B cell (primary cell): ENCODE measurements around the gene STX1B. TPM values are rescaled to one million over a fixed set of nuclear protein-coding genes. Genes with fewer than 3 reads are reported as not detected.

ENCODE experiments used
- ATAC-seq: fragments of 200-7000 bp; cut with Tn5 transposase; one replicate; pipeline ENCODE4 v1.10.0; 2021; ENCODE audit warnings: low read depth, mild to moderate bottlenecking, moderate number of reproducible peaks, moderate library complexity
- CTCF ChIA-PET: fragments of 350-600 bp; sonication (Branson Sonifier 250); formaldehyde crosslinking; loops from one replicate; lab custom pipeline; 2021; ENCODE audit warnings: antibody characterized with exemption, inconsistent platforms; lab: Charles Lee
- POLR2A ChIA-PET: fragments of 350-600 bp; sonication (Branson Sonifier 250); formaldehyde crosslinking; loops from one replicate; lab custom pipeline; 2021; ENCODE audit warnings: antibody characterized with exemption; lab: Charles Lee
- DNase-seq: peaks from one replicate; pipeline ENCODE4 v3.0.0; 2013
- H2AFZ ChIP-seq: 2 replicates; pipeline ENCODE4 v1.6.1; 2012; ENCODE audit warnings: mild to moderate bottlenecking, low read depth, low read length; ENCODE audit not compliant: insufficient read depth, poor library complexity, severe bottlenecking
- H3K27ac ChIP-seq, 2 donors: 1 replicate in 1 of 2; 2 replicates in 1 of 2; pipeline ENCODE4 v1.5.1; 2012 to 2013; ENCODE audit warnings: low read length in 2 of 2, mild to moderate bottlenecking in 2 of 2, moderate library complexity in 1 of 2
- H3K27me3 ChIP-seq, 4 experiments: fragments of 200-600 bp in 1 of 4; sonication (generic) in 1 of 4; replicated peaks in 1 of 4; 1 replicate in 2 of 4; 2 replicates in 2 of 4; pipeline versions ENCODE4 v1.6.1 to v1.7.0; 2013 to 2016; ENCODE audit warnings: low read length in 3 of 4, mild to moderate bottlenecking in 2 of 4, mixed read lengths in 1 of 4, moderate library complexity in 1 of 4; ENCODE audit not compliant: insufficient read depth in 4 of 4, control insufficient read depth in 3 of 4; ENCODE audit errors: control extremely low read depth in 1 of 4
- H3K36me3 ChIP-seq, 2 experiments: replicated peaks in 1 of 2; 1 replicate in 1 of 2; 2 replicates in 1 of 2; pipeline versions ENCODE4 v1.6.1 to v1.7.1; 2013; ENCODE audit warnings: low read length in 1 of 2; ENCODE audit not compliant: insufficient read depth in 2 of 2, control insufficient read depth in 1 of 2; ENCODE audit errors: control extremely low read depth in 1 of 2, extremely low read depth in 1 of 2
- H3K4me1 ChIP-seq, 2 donors: fragments of 200-600 bp in 1 of 2; sonication (generic) in 1 of 2; 1 replicate in 1 of 2; 2 replicates in 1 of 2; pipeline versions ENCODE4 v1.5.1 to v1.6.1; 2013 to 2017; ENCODE audit warnings: low read length in 2 of 2; ENCODE audit not compliant: control insufficient read depth in 2 of 2, insufficient read depth in 2 of 2
- H3K4me2 ChIP-seq: replicated peaks from 2 replicates; pipeline ENCODE3; 2012; ENCODE audit warnings: mild to moderate bottlenecking, low read depth, low read length; ENCODE audit not compliant: poor library complexity, severe bottlenecking
- H3K4me3 ChIP-seq, 5 experiments: fragments of 200-600 bp in 1 of 5; sonication (generic) in 1 of 5; 1 replicate in 3 of 5; 2 replicates in 2 of 5; pipeline versions ENCODE4 v1.5.1 to v1.7.0; 2011 to 2016; ENCODE audit warnings: low read length in 4 of 5, mild to moderate bottlenecking in 4 of 5, low read depth in 2 of 5, control low read depth in 1 of 5, moderate library complexity in 1 of 5; ENCODE audit not compliant: insufficient read depth in 1 of 5; ENCODE audit errors: control extremely low read depth in 1 of 5, extremely low read depth in 1 of 5
- H3K79me2 ChIP-seq: fragments of 200-600 bp; sonication (generic); one replicate; pipeline ENCODE4 v1.6.0; 2016; ENCODE audit warnings: low read length; ENCODE audit not compliant: control insufficient read depth, insufficient read depth
- H3K9ac ChIP-seq: fragments of 200-600 bp; sonication (generic); 2 replicates; pipeline ENCODE4 v1.6.1; 2017; ENCODE audit warnings: mild to moderate bottlenecking, low read length, moderate library complexity
- H3K9me3 ChIP-seq, 3 donors: one replicate each; pipeline versions ENCODE4 v1.6.1 to v1.7.1; 2013; ENCODE audit warnings: low read length in 2 of 3; ENCODE audit not compliant: control insufficient read depth in 2 of 3, insufficient read depth in 1 of 3; ENCODE audit errors: control extremely low read depth in 1 of 3
- H4K20me1 ChIP-seq: 2 replicates; pipeline ENCODE4 v1.6.0; 2012; ENCODE audit warnings: mild to moderate bottlenecking, low read length; ENCODE audit not compliant: insufficient read depth, control insufficient read depth, poor library complexity, severe bottlenecking
- H3K27ac Mint-ChIP-seq: one replicate; pipeline ENCODE4 v1.8.0; 2021; ENCODE audit warnings: mixed read lengths
- H3K27me3 Mint-ChIP-seq: one replicate; pipeline ENCODE4 v1.8.0; 2021; ENCODE audit warnings: mixed read lengths
- H3K4me1 Mint-ChIP-seq: one replicate; pipeline ENCODE4 v1.8.0; 2021; ENCODE audit warnings: mixed read lengths
- H3K4me3 Mint-ChIP-seq: one replicate; pipeline ENCODE4 v1.8.0; 2021; ENCODE audit warnings: mixed read lengths
- H3K9me3 Mint-ChIP-seq: one replicate; pipeline ENCODE4 v1.8.0; 2022; ENCODE audit warnings: mixed read lengths; ENCODE audit not compliant: insufficient read depth
- EZH2 ChIP-seq: IDR thresholded peaks from 2 replicates; pipeline ENCODE4 v1.6.1; 2012; ENCODE audit warnings: borderline replicate concordance, low read depth, mild to moderate bottlenecking, moderate library complexity, low read length; ENCODE audit not compliant: insufficient read depth, poor library complexity, severe bottlenecking
- WGBS: methylation state at CpG from one replicate; pipeline ENCODE4 v1.1.5; 2013; ENCODE audit warnings: missing lambda C conversion rate; ENCODE audit not compliant: insufficient coverage; 5-methylcytosine and 5-hydroxymethylcytosine counted together
- intact Hi-C: fragments of 100-400 bp; cut with micrococcal nuclease; formaldehyde crosslinking; loops from one replicate; pipeline ENCODE4 v1.10.0; 2022
- polyA plus RNA-seq: library from polyadenylated mRNA; depleted of rRNA; stranded (reverse); fragments of >200 nt; gene quantifications from 2 replicates; pipeline ENCODE4 v1.2.3, GENCODE V29; 2012
- total RNA-seq, 2 donors: library from RNA; stranded (reverse); fragments of 120-200 nt in 1 of 2; gene quantifications; 1 replicate in 1 of 2; 2 replicates in 1 of 2; pipeline versions ENCODE4 v1.2.3 to v1.2.4, GENCODE V29; 2013 to 2022
- TF ChIP-seq, protein P1 (sequence below): fragments of 200-600 bp; IDR thresholded peaks from one replicate; pipeline ENCODE4 v1.8.0; 2022; ENCODE audit warnings: antibody characterized with exemption, mild to moderate bottlenecking

Gene STX1B
- total and polyA plus RNA-seq, 2 donors (not counting 1 experiment from before 2014, with no cell fraction given), result 2.1 to 2.2 TPM

DNA sequence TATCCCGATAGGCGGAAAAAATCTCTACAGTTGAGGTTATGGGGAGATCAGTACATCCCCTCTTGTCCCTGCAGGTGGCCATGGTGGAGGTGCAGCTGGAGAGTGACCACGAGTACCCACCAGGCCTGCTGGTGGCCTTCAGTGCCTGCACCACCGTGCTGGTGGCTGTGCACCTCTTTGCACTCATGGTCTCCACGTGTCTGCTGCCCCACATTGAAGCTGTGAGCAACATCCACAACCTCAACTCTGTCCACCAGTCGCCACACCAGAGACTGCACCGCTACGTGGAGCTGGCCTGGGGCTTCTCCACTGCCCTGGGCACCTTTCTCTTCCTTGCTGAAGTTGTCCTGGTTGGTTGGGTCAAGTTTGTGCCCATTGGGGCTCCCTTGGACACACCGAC, 57.3 kb downstream of the STX1B start:
- Histone ChIP-seq H3K4me2 (no peak overlapping the region), H3K27ac (no peak overlapping the region), H3K9me3 (peaks cover 0 to 4% (median 0%) of the 10 kb centered on the region in 3 donors), H2AFZ (no peak overlapping the region), H3K36me3 (peaks cover 0 to 4% of the 10 kb centered on the region in 2 experiments), H3K4me3 (no peak overlapping the region), H4K20me1 (peaks cover 38% of the 10 kb centered on the region), H3K4me1 (peaks cover 19 to 42% of the 10 kb centered on the region in 2 donors), H3K9ac (no peak overlapping the region), H3K79me2 (peaks cover 43% of the 10 kb centered on the region), H3K27me3 (no peaks in the 10 kb centered on the region)
- no peak overlapping the region for H3K27ac Mint-ChIP-seq
- CTCF ChIA-PET, result interaction anchor here (1.0 to 4.4 kb wide), 5 partner anchors 11 to 490 kb away, joined by 3 to 42 read pairs (median 4); partner anchors contain the start of genes HSD3B7 and ZNF843
- H3K27me3 Mint-ChIP-seq, result no peaks in the 10 kb centered on the region
- POLR2A ChIA-PET, result no interaction called here
- no peak overlapping the region for H3K4me3 Mint-ChIP-seq
- DNase-seq (no peak), ATAC-seq (no peak)
- TF ChIP-seq, protein P1, sequence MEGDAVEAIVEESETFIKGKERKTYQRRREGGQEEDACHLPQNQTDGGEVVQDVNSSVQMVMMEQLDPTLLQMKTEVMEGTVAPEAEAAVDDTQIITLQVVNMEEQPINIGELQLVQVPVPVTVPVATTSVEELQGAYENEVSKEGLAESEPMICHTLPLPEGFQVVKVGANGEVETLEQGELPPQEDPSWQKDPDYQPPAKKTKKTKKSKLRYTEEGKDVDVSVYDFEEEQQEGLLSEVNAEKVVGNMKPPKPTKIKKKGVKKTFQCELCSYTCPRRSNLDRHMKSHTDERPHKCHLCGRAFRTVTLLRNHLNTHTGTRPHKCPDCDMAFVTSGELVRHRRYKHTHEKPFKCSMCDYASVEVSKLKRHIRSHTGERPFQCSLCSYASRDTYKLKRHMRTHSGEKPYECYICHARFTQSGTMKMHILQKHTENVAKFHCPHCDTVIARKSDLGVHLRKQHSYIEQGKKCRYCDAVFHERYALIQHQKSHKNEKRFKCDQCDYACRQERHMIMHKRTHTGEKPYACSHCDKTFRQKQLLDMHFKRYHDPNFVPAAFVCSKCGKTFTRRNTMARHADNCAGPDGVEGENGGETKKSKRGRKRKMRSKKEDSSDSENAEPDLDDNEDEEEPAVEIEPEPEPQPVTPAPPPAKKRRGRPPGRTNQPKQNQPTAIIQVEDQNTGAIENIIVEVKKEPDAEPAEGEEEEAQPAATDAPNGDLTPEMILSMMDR, result no peak
- TF ChIP-seq EZH2, result no peak
- WGBS, result 93% methylated on average over 8 of the region's 9 CpGs
- H3K9me3 Mint-ChIP-seq, result no peaks in the 10 kb centered on the region
- intact Hi-C loops, result no loop called here
- H3K4me1 Mint-ChIP-seq, result peaks cover 37% of the 10 kb centered on the region

DNA sequence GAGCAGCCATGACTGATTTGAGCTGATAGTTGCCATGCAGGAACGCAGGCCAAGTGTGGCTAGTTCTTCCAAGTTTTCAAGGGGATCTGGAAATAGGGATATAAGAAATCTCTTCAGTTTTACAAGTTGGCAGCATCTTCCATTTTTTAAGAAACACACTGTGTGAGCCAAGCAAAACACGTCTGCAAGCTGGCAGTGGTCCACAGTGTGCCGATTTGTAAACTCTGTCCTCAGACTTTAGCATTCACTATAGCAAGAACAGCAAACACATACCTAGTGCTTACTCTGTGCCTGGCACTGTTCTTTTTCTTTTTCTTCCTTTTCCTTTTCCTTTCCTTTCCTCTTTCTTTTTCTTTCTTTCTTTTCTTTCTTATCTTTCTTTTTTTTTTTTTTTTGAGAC, 58.7 kb downstream of the STX1B start:
- Histone ChIP-seq H3K4me3 (no peak overlapping the region), H3K27ac (no peak overlapping the region), H3K4me2 (no peak overlapping the region), H3K79me2 (peaks cover 38% of the 10 kb centered on the region), H3K9ac (no peak overlapping the region), H4K20me1 (peaks cover 38% of the 10 kb centered on the region), H2AFZ (no peak overlapping the region), H3K27me3 (no peaks in the 10 kb centered on the region), H3K4me1 (peaks cover 17 to 41% of the 10 kb centered on the region in 2 donors), H3K9me3 (peaks cover 0 to 4% (median 0%) of the 10 kb centered on the region in 3 donors), H3K36me3 (peaks cover 0 to 6% of the 10 kb centered on the region in 2 experiments)
- no peaks in the 10 kb centered on the region for H3K27me3 Mint-ChIP-seq
- ChIA-PET POLR2A (no interaction called here), CTCF (interaction anchor here (0.6 to 0.7 kb wide), 2 partner anchors 10 to 222 kb away, joined by 3 read pairs; no protein-coding TSS in a partner anchor)
- H3K4me3 Mint-ChIP-seq, result no peak overlapping the region
- intact Hi-C loops, result no loop called here
- H3K4me1 Mint-ChIP-seq, result peaks cover 32% of the 10 kb centered on the region
- no peak for ATAC-seq
- DNase-seq, result no peak
- TF ChIP-seq, protein P1, result no peak
- TF ChIP-seq EZH2, result no peak
- no peak overlapping the region for H3K27ac Mint-ChIP-seq
- no peaks in the 10 kb centered on the region for H3K9me3 Mint-ChIP-seq
- WGBS, result 100% methylated on average over 2 of the region's 3 CpGs
